H7 (cell line): ENCODE measurements around the gene HAO1. TPM values are rescaled to one million over a fixed set of nuclear protein-coding genes. Genes with fewer than 3 reads are reported as not detected.

Experiments
- DNase-seq: peaks from one replicate; pipeline ENCODE4 v3.0.0; 2012
- H3K27me3 ChIP-seq: 2 replicates; pipeline ENCODE4 v1.6.0; 2011; ENCODE audit warnings: mild to moderate bottlenecking, low read length; ENCODE audit not compliant: control insufficient read depth, insufficient read depth
- H3K36me3 ChIP-seq: replicated peaks from 2 replicates; pipeline ENCODE4 v1.5.1; 2011; ENCODE audit warnings: low read length; ENCODE audit not compliant: control insufficient read depth, insufficient read depth
- H3K4me3 ChIP-seq: 2 replicates; pipeline ENCODE4 v1.5.1; 2011; ENCODE audit warnings: low read depth, mild to moderate bottlenecking, control low read depth, low read length, moderate library complexity; ENCODE audit not compliant: insufficient read depth
- total RNA-seq: library from RNA; depleted of rRNA; stranded (reverse); fragments of >200 nt; shearing (Covaris generic); gene quantifications from 2 replicates; pipeline ENCODE4 v1.2.3, GENCODE V29; 2014

The HAO1 gene
- total RNA-seq, 1 experiment from 2014 or later: not detected

DNA sequence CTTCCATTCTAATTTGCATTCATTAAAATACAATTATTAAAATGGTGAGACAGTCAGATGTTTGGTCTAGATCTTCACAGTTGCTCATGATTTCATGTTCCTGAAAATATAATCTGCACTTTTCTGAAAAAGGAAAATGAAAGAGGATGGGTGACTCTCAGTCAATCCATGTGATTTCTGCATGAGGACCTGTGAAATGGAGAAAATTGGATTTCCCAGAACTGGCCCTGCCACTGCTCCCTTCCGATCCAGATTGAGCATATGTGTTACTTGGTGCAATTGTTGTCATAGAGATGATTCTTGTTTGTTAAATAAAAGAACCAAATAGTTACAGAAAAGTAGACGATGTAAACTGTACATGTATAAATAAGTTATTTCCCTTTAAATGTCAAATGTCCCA, 37.4 kb downstream of the HAO1 start:
- Histone ChIP-seq H3K4me3 (no peak overlapping the region), H3K27me3 (no peaks in the 10 kb centered on the region)

DNA sequence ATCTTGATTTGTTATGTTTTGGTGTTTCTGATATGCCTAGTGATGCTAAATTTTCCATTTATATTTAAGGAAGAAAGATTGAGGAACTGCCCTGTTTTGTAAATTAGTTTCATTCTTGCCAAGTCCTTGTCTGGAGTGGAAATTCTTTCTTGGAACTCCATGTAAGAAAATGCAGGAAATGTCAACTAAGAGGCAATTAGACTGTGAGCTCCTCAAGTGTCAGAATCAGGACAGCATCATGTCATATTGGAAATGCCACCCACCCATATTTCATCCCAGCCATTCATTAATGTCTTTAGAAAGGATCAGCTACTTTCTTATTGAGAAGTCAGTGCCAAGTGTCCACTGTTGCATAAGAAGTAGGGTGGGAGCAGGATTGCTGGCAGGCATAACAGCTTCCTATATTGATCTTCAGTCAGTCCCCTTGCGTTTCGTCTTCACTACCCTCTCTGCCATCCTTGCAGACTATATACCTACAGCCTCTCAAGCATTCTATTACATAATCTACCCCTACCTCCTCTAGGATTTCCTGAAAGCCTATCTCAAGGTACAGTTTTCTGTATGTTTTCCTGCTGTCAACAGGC, 42.4 kb downstream of the HAO1 start:
- H3K36me3 ChIP-seq: no peaks in the 10 kb centered on the region
- DNase-seq: no peak

More for the DNA sequence above, 37.4 kb downstream of the HAO1 start:
- H3K36me3 ChIP-seq: no peaks in the 10 kb centered on the region
- no peak for DNase-seq

DNA sequence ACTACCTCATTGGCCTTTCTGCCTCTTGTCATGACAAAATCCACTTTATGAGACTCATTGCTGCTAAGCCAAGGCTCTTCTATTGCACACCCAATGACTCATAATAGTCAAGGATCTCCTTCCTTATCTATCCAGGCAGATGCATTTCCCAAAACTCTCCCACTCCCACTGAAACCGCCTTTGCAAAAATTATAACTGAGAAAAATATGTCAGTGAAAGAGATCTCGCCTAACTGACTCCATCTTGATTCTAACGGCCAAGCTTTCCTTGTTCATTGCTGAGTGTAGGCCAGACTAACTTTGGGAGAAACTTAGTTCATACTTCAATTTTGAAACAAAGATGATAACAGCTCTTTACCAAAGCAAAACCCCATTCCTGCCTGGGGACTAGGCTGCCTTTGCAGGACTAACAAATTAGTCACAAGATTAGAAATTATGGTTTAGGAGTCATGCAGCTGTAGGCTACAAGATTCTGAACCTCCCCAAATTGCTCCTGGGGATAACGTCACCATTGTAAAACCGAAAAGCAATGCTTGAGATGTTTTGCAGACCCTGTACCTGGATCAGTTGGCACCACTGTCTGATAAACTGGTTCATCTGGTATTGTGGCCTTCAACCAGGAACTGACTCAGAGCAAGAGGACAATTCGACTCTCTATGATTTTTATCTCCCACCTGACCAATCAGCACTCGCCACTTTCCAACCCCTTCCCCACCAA, 47.1 kb downstream of the HAO1 start:
- no peak for DNase-seq
- Histone ChIP-seq H3K27me3 (no peaks in the 10 kb centered on the region), H3K4me3 (no peak overlapping the region), H3K36me3 (no peaks in the 10 kb centered on the region)

More for the DNA sequence above, 42.4 kb downstream of the HAO1 start:
- Histone ChIP-seq H3K27me3 (no peaks in the 10 kb centered on the region), H3K4me3 (no peak overlapping the region)

- Histone ChIP-seq H3K36me3 (no peaks in the 10 kb centered on the region), H3K27me3 (no peaks in the 10 kb centered on the region), H3K4me3 (no peak overlapping the region)
- DNase-seq: no peak
Observed at GRCh38 chr20:7891705-7892104, 48.6 kb downstream of the HAO1 start.

- H3K36me3 ChIP-seq: no peaks in the 10 kb centered on the region
- no peak for DNase-seq
- no peaks in the 10 kb centered on the region for H3K27me3 ChIP-seq
- H3K4me3 ChIP-seq: no peak overlapping the region
Observed at GRCh38 chr20:7889736-7890135, 50.5 kb downstream of the HAO1 start.

DNA sequence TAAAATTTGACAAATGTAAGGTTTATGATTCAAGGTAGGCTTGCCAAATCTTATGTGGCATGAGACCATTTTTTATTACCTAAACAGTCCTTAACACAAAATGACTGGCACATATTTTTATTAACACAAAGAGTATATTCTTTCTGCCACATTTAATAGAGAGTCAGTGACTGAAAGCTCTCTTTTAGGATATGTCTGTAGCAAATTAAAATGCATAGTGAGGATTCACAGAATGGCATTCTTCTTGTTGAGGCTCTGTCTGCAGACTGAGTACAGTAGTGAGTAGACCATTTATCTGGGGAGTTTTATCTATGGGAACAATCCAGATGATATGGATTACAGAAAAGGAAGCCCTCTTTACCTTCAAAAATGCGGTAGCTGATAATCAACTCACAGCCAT, 56.5 kb downstream of the HAO1 start:
- no peak overlapping the region for H3K4me3 ChIP-seq
- no peaks in the 10 kb centered on the region for H3K36me3 ChIP-seq
- H3K27me3 ChIP-seq: no peaks in the 10 kb centered on the region
- DNase-seq: no peak

DNA sequence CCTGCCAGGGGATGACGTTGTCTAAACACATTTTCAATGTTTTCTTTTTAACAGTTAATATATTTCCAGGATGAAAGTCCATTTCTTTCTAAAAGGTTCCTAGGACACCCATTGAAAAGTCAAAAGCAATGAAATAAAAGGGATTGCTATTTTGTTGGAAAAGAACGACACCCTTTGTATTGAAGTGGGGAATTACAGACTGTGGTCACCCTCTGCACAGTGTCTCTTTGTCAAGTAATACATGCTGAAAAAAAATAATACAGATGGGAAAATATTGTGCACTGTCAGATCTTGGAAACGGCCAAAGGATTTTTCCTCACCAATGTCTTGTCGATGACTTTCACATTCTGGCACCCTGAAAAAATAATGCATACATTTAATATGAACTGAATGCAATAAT, 56.9 kb downstream of the HAO1 start:
- no peaks in the 10 kb centered on the region for H3K27me3 ChIP-seq
- H3K36me3 ChIP-seq: no peaks in the 10 kb centered on the region
- no peak overlapping the region for H3K4me3 ChIP-seq
- no peak for DNase-seq

DNA sequence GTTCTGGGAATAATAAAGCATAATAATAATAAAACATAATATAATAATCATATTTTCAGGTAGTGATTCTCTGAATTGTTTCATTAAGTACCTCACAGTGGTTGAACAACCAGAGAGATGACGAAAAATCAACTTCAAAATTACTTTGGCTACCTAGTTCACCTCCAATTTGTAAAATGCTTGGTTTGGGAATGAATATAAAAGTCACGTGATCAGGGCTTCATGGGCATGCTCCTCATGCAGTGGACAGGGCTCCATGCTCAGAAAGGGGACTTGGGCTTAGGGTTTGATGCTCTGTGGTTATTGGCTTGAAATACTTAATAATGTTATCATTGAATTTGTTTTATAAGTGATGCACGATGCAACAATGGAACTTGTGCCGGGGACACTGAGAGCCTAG, 58.2 kb downstream of the HAO1 start:
- DNase-seq: no peak
- Histone ChIP-seq H3K27me3 (no peaks in the 10 kb centered on the region), H3K4me3 (no peak overlapping the region), H3K36me3 (no peaks in the 10 kb centered on the region)

GRCh38 chr20:7881551-7881950, 58.7 kb downstream of the HAO1 start:
- H3K27me3 ChIP-seq: no peaks in the 10 kb centered on the region
- no peak overlapping the region for H3K4me3 ChIP-seq
- H3K36me3 ChIP-seq: no peaks in the 10 kb centered on the region
- no peak for DNase-seq

- no peak for DNase-seq
- Histone ChIP-seq H3K4me3 (no peak overlapping the region), H3K36me3 (no peaks in the 10 kb centered on the region), H3K27me3 (no peaks in the 10 kb centered on the region)
Observed at GRCh38 chr20:7879883-7880282, 60.4 kb downstream of the HAO1 start.

GRCh38 chr20:7868108-7868507, 72.2 kb downstream of the HAO1 start:
- Histone ChIP-seq H3K36me3 (no peaks in the 10 kb centered on the region), H3K4me3 (no peak overlapping the region), H3K27me3 (no peaks in the 10 kb centered on the region)
- DNase-seq: no peak

- Histone ChIP-seq H3K27me3 (no peaks in the 10 kb centered on the region), H3K4me3 (no peak overlapping the region), H3K36me3 (no peaks in the 10 kb centered on the region)
- no peak for DNase-seq
Observed at GRCh38 chr20:7866285-7866684, 74.0 kb downstream of the HAO1 start.

DNA sequence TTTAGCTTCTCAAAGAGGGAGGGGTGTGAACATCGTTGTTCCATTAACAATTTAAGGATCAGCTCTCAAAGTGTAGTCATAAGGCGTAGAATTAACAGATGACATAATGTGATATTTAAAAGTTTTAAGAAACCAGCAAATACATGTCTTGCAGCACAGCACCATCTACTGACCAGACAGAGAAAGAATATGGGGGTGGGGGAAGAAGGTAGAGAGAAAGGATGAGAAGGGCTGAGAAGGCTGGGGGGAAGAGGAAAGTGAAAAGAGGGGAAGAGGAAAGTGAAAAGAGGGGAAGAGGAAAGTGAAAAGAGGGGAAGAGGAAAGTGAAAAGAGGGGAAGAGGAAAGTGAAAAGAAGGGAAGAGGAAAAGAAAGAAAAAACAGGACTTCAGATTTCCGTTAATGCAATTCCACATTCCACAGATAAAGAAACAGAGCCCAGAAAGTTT, 80.9 kb downstream of the HAO1 start:
- H3K27me3 ChIP-seq: no peaks in the 10 kb centered on the region
- no peaks in the 10 kb centered on the region for H3K36me3 ChIP-seq
- H3K4me3 ChIP-seq: no peak overlapping the region
- DNase-seq: peak; percentile 16

DNA sequence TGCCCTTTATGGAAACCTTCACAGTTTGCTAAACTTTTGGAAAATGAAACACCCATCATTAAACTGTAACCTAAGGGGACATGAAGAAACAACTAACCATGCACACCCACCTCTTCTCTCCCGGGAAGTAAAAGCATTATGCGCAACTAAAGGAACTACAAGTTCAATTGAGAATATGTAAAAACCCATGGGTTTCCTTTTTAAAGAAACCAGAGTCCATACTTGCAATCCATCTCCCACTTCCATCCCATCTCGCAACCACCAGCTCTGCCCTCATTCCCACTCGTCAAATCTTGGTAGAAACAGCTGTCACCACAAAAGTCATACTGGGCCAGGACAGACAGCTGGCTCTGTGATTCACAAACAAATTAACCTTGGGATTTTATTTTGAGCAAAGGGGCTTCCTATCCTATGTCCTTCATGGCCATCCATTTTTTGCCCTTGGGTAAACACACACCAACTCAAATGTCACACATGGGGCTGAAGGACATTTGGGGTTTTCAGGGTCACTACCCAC, 81.5 kb downstream of the HAO1 start:
- no peak overlapping the region for H3K4me3 ChIP-seq
- no peaks in the 10 kb centered on the region for H3K27me3 ChIP-seq
- no peaks in the 10 kb centered on the region for H3K36me3 ChIP-seq
- DNase-seq: no peak

DNA sequence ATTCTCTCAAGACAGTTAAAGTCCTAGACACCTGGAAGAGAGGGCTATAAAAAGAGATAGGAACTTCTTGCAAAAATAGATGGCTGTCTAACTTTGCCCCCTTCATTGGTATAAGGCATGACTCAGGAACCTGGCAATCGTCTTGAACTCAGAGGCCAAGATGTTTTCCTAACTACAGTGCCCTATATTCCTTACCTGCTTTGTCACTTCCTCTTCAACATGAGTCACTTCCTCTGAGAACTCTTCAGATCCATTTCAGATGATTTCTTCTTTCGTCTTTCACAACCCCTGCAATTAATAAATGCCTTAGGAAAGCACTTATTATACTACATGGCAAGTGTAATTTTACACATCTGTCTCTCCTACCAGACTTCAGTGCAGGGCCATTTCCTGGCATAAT, 83.5 kb downstream of the HAO1 start:
- no peak for DNase-seq
- Histone ChIP-seq H3K27me3 (no peaks in the 10 kb centered on the region), H3K4me3 (no peak overlapping the region), H3K36me3 (no peaks in the 10 kb centered on the region)
